Hepatic stellate cell (primary cell): Measurements from ENCODE around the gene SERPINB6.
"Not testable (repeated sequence)": the region's sequence is repeated elsewhere in the genome, so short reads cannot be mapped to it uniquely, and the experiment has no call there.

Experiments used
- DNase-seq: peaks from one replicate; pipeline ENCODE4 v3.0.0; 2011; ENCODE audit warnings: low spot score

The SERPINB6 gene

DNA sequence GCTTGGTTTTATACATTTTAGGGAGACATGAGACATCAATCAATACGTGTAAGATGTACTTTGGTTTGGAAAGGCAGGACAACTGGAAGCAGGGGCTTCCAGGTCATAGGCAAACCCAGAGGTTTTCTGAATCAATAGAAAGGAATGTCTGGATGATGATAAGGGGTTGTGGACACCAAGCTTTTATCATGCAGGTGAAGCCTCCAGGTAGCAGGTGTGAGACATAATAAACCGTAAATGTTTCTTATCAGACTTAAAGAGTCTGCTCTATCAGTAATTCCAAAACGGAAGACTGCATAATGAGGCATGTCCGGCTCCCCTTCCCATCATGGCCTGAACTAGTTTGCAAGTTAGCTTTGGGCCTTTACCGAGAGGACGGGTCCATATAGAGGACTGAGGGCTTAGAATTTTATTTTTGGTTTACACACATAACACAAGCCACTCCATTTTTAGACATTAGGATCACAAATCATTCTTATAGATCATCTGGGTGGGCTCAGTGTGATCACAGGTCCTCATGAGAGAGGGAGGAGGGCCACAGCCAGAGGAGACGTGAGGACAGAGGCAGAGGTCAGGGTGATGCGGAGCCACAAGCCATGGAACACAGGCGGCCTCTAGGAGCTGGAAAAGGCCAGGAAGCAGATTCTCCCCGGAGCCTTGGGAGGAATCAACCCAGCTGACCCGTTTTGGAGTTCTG, 57.6 kb downstream of the SERPINB6 start:
- no peak for DNase-seq

GRCh38 chr6:2911171-2911570, 60.2 kb downstream of the SERPINB6 start:
- DNase-seq = no peak

DNA sequence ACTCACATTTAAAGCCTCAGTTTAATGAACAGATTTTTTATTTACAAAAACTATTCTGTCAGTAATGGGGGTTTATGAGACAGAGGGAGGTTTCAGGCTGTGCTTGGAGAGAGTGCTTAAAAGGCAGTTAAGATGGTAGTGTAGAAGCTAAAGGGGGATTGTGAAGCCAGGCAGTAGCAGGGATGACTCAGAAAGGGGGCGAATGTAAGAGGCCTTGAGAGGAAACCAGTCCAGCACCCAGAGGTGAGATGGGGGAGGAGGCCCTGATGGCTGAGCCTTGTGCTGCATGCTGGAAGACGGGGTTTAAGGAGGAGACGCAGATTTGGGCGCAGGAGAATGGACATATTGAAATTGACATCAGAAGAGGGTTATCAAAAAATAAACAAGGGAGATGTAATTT, 61.6 kb downstream of the SERPINB6 start:
- DNase-seq = no peak

DNA sequence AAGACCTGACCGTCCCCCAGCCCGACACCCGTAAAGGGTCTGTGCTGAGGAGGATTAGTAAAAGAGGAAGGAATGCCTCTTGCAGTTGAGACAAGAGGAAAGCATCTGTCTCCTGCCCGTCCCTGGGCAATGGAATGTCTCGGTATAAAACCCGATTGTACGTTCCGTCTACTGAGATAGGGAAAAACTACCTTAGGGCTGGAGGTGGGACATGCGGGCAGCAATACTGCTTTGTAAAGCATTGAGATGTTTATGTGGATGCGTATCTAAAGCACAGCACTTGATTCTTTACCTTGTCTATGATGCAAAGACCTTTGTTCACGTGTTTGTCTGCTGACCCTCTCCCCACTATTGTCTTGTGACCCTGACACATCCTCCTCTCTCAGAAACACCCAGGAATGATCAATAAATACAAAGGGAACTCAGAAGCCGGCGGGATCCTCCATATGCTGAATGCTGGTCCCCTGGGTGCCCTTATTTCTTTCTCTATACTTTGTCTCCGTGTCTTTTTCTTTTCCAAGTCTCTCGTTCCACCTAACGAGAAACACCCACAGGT, 62.2 kb downstream of the SERPINB6 start:
- not testable (repeated sequence) for DNase-seq

DNA sequence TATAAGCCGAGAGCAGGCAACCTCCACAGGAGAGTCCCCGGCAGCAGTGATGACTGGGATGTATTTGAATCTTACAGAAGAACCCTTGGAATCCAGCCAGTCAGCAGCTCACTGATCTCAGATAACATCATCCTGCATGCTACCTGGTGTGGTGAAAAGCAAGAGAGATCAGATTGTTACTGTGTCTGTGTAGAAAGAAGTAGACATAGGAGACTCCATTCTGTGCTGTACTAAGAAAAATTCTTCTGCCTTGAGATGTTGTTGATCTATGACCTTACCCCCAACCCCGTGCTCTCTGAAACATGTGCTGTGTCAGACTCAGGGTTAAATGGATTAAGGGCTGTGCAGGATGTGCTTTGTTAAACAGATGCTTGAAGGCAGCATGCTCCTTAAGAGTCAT, 62.9 kb downstream of the SERPINB6 start:
- not testable (repeated sequence) for DNase-seq

DNA sequence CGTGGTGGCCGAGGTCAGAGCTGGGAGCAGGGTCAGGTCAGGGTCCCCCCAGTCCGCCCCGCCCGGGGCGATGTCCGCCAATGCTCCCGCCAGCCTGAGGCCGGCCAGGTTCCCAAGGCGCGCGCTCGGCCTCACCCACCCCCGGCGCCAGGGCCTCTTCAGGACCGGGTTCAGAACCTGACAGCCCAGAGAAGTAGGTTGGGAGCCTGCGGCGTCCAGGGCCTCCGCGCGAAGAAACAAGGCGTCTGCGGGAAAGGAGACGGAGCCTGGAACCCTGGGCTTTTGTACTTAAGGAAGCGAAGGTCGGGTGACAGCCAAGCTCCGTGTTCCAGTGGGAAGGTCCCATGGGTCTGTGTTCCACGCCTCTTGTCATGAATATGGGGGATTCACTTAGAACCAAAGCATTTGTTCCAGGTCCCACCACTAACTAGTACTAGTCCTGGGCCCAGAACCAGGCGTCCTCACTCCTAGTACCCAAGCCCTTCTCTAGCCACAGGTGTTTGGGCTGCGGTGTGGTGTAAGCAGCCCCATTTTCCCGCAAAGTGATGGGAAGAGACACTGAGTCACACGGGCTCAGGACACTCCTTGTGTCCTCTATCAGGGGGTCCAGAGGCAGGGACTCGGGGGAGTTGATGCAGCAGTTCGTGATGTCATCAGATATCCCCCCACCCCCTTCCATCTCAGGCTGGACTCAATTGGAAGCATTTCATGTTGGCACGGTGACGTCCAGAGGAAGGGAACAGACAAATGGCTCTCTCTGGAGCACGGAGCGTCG, 67.8 kb downstream of the SERPINB6 start:
- DNase-seq = not testable (repeated sequence)

DNA sequence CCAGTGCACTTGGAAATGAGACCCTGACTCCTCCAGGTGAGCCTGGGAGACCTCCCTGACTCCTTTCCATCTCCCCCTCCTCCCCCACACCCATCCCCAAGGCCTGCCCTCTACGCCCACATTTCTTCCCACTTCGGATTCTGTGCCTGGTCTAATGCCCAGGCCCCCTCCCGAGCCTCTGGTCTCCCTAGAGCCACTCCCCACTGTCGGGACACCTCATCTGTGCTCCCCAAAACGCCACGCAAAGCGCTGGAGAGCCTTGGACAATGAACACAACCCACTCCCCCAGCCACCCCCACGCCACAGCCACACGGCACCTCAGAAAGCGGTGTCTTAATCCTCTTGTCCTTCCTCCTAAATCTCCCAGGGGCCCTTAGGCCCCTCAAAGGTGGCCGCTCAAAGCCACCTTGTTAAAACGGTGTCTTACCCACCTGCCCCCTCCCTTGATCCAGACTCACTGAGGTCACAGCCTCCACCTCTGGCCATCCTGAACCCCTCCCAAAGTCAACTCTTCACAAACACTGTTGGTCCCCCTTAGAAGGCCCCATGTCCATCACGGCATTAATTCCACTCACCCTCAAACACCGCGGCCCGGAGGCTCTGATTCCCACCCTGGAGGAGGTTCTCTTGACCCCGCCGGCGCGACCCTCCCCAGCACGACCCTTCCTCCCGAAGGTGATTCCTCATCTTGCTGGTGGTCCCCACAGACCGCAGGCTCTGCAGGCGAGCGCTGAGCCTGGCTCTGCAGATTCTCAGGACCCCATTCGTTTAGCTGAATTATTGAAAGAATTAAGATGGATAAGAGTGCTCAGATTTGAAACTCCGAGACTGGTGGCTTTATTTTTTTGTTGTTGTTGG, 69.5 kb downstream of the SERPINB6 start:
- not testable (repeated sequence) for DNase-seq

DNA sequence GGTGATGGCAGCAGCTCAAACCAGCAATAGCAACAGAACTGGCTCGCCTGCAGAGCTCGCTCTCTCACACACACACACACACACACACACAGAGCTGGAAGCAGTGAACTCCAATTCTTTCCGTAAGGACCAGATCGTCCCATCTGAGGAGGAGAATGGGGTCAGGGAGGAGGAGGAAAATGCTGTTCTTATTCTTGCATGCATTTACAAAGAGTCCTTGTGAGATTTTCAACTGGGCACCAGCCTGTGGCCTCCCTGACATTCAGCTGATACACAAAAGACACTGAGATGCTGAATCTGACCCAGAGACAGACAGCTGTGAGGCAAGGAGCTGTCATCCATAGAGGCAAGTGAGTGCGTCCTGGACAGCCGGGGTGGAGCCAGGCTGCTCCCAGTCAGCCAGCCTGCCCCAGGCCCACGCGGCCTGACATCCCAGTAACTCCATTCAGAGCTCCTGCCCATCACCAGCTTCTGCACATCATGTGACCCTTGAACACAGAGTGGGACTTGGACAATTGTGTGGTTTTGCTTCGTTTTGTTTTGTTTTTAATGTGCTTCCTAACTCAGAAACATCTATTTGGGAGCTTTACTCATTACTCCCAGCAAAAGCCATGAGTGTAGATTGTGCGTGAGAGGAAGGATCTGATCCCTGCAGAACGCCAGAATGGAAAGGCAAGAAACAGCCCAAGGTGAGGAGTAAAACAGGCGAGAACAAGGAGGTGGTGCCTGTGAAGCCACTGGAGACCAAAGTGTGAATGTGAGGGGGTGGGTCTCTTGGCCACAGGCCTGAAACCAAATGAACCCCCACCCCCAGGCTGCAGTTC, 70.3 kb downstream of the SERPINB6 start:
- no peak for DNase-seq

GRCh38 chr6:2900221-2900807, 71.1 kb downstream of the SERPINB6 start:
- no peak for DNase-seq

DNA sequence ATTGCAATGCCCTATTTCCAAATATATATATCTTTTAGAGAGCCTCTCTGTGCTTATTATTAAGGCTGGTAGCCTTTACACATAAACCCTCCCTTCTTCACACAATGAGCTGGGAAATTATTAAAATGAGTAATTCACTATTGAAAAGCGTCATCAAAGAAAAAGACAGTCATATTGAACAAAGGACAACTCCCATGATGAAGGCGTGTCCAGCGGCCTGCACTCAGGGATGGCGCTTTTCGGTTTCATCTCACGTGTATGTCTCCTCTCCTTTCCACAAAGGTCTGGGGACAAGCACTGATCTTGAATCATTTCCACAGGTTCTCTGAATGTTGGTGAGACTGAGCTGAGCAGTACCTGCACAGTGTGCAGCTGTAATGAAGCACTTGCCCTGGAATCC, 71.8 kb downstream of the SERPINB6 start:
- no peak for DNase-seq
